Trophoblast cell (in vitro differentiated cells and primary cell): ENCODE measurements around the gene PLEKHH1.

ENCODE experiments used
- DNase-seq, 2 donors: peaks; one replicate each; pipeline ENCODE4 v3.0.0-alpha.2; 2016
- H2AFZ ChIP-seq: 2 replicates; pipeline ENCODE4 v1.6.1; 2013; ENCODE audit warnings: low read length, moderate library complexity, mild to moderate bottlenecking; ENCODE audit not compliant: insufficient read depth, poor library complexity
- H2AK5ac ChIP-seq: 2 replicates; pipeline ENCODE4 v1.6.1; 2013; ENCODE audit warnings: mild to moderate bottlenecking, low read length
- H2BK120ac ChIP-seq: 2 replicates; pipeline ENCODE4 v1.6.1; 2013; ENCODE audit warnings: low read length, mild to moderate bottlenecking, moderate library complexity; ENCODE audit not compliant: insufficient read depth, poor library complexity
- H2BK12ac ChIP-seq: 2 replicates; pipeline ENCODE4 v1.6.1; 2013; ENCODE audit warnings: mild to moderate bottlenecking, low read length, moderate library complexity
- H2BK5ac ChIP-seq: 2 replicates; pipeline ENCODE4 v1.6.1; 2013; ENCODE audit warnings: low read length, low read depth, moderate library complexity, mild to moderate bottlenecking; ENCODE audit not compliant: poor library complexity
- H3K14ac ChIP-seq: 2 replicates; pipeline ENCODE4 v1.6.1; 2013; ENCODE audit warnings: mild to moderate bottlenecking, low read length
- H3K18ac ChIP-seq: 2 replicates; pipeline ENCODE4 v1.6.1; 2013; ENCODE audit warnings: mild to moderate bottlenecking, low read length
- H3K23ac ChIP-seq: 2 replicates; pipeline ENCODE4 v1.6.1; 2013; ENCODE audit warnings: low read length
- H3K27ac ChIP-seq: 2 replicates; pipeline ENCODE4 v1.5.1; 2013; ENCODE audit warnings: low read depth, mild to moderate bottlenecking, inconsistent platforms, low read length, moderate library complexity
- H3K27me3 ChIP-seq: 2 replicates; pipeline ENCODE4 v1.6.1; 2013; ENCODE audit warnings: inconsistent platforms, mild to moderate bottlenecking, low read length, moderate library complexity; ENCODE audit not compliant: insufficient read depth
- H3K36me3 ChIP-seq, 2 experiments: 1 replicate in 1 of 2; 2 replicates in 1 of 2; pipeline ENCODE4 v1.6.1; 2013; ENCODE audit warnings: low read length in 2 of 2, mild to moderate bottlenecking in 2 of 2, moderate library complexity in 1 of 2; ENCODE audit not compliant: insufficient read depth in 2 of 2, control insufficient read depth in 1 of 2
- H3K4ac ChIP-seq: 2 replicates; pipeline ENCODE4 v1.6.1; 2013; ENCODE audit warnings: low read depth, mild to moderate bottlenecking, low read length, moderate library complexity
- H3K4me1 ChIP-seq, 2 experiments: 1 replicate in 1 of 2; 2 replicates in 1 of 2; pipeline ENCODE4 v1.6.1; 2013; ENCODE audit warnings: low read length in 2 of 2, mild to moderate bottlenecking in 2 of 2, moderate library complexity in 1 of 2; ENCODE audit not compliant: insufficient read depth in 2 of 2, control insufficient read depth in 1 of 2
- H3K4me2 ChIP-seq: 2 replicates; pipeline ENCODE4 v1.6.1; 2013; ENCODE audit warnings: inconsistent platforms, mild to moderate bottlenecking, low read length, moderate library complexity
- H3K4me3 ChIP-seq: 2 replicates; pipeline ENCODE4 v1.5.1; 2013; ENCODE audit warnings: mild to moderate bottlenecking, low read depth, low read length, inconsistent platforms
- H3K79me1 ChIP-seq: one replicate; pipeline ENCODE4 v1.6.1; 2013; ENCODE audit warnings: low read length
- H3K79me2 ChIP-seq: 2 replicates; pipeline ENCODE4 v1.6.1; 2013; ENCODE audit warnings: low read length, mild to moderate bottlenecking; ENCODE audit not compliant: control insufficient read depth, insufficient read depth, poor library complexity
- H3K9ac ChIP-seq: 2 replicates; pipeline ENCODE4 v1.6.1; 2013; ENCODE audit warnings: mild to moderate bottlenecking, low read length
- H3K9me3 ChIP-seq: 2 replicates; pipeline ENCODE4 v1.6.1; 2013; ENCODE audit warnings: low read depth, mild to moderate bottlenecking, control low read depth, inconsistent platforms, low read length; ENCODE audit not compliant: insufficient read depth
- H4K12ac ChIP-seq: 2 replicates; pipeline ENCODE4 v1.6.1; 2013; ENCODE audit warnings: low read depth, mild to moderate bottlenecking, low read length, moderate library complexity
- H4K8ac ChIP-seq: 2 replicates; pipeline ENCODE4 v1.6.1; 2013; ENCODE audit warnings: low read depth, mild to moderate bottlenecking, low read length, moderate library complexity
- H4K91ac ChIP-seq: one replicate; pipeline ENCODE4 v1.6.1; 2013; ENCODE audit warnings: low read depth, mild to moderate bottlenecking, low read length, moderate library complexity
- WGBS: extraction: QIAGEN DNeasy Blood & Tissue Kit; methylation state at CpG from one replicate; pipeline ENCODE4 v1.1.7; 2013; ENCODE audit warnings: missing lambda C conversion rate; ENCODE audit not compliant: insufficient read length, insufficient coverage; ENCODE audit errors: extremely low coverage; 5-methylcytosine and 5-hydroxymethylcytosine counted together

Gene PLEKHH1

GRCh38 chr14:67497216-67497615 is 35.9 kb upstream of the PLEKHH1 start:
- no peak overlapping the region for H2AK5ac ChIP-seq
- no peaks in the 10 kb centered on the region for H3K79me1 ChIP-seq
- no peak overlapping the region for H2BK120ac ChIP-seq
- no peak overlapping the region for H3K23ac ChIP-seq
- no peak overlapping the region for H4K91ac ChIP-seq
- no peaks in the 10 kb centered on the region for H3K79me2 ChIP-seq
- H3K9me3 ChIP-seq: peaks cover 16% of the 10 kb centered on the region
- WGBS: no CpG with 5 or more reads among the region's 13 CpGs
- no peak overlapping the region for H3K14ac ChIP-seq
- no peak overlapping the region for H3K18ac ChIP-seq
- no peak overlapping the region for H3K27ac ChIP-seq
- H3K4ac ChIP-seq: no peak overlapping the region
- peak overlapping the region; percentile 51 for H3K4me3 ChIP-seq
- no peaks in the 10 kb centered on the region for H3K4me1 ChIP-seq
- no peaks in the 10 kb centered on the region for H3K36me3 ChIP-seq
- H2AFZ ChIP-seq: no peak overlapping the region
- no peak overlapping the region for H4K12ac ChIP-seq
- no peak overlapping the region for H3K9ac ChIP-seq
- no peak overlapping the region for H2BK5ac ChIP-seq
- no peak overlapping the region for H3K4me2 ChIP-seq
- no peak overlapping the region for H2BK12ac ChIP-seq
- H4K8ac ChIP-seq: no peak overlapping the region
- peak; percentile 94 to 95 for DNase-seq
- no peaks in the 10 kb centered on the region for H3K27me3 ChIP-seq

GRCh38 chr14:67497716-67498115 is 35.4 kb upstream of the PLEKHH1 start:
- Histone ChIP-seq H3K4ac (no peak overlapping the region), H3K4me3 (no peak overlapping the region), H2AFZ (no peak overlapping the region), H2AK5ac (no peak overlapping the region), H3K4me1 (no peaks in the 10 kb centered on the region), H2BK120ac (no peak overlapping the region), H4K91ac (no peak overlapping the region), H3K9me3 (peaks cover 13% of the 10 kb centered on the region), H3K14ac (no peak overlapping the region), H3K23ac (no peak overlapping the region), H3K18ac (no peak overlapping the region), H3K4me2 (no peak overlapping the region), H3K36me3 (no peaks in the 10 kb centered on the region), H2BK5ac (no peak overlapping the region), H4K8ac (no peak overlapping the region), H3K79me1 (no peaks in the 10 kb centered on the region), H4K12ac (no peak overlapping the region), H3K9ac (no peak overlapping the region), H3K27me3 (no peaks in the 10 kb centered on the region), H2BK12ac (no peak overlapping the region), H3K27ac (no peak overlapping the region), H3K79me2 (no peaks in the 10 kb centered on the region)
- no CpG with 5 or more reads among the region's 4 CpGs for WGBS
- peak in 1 of 2 donors; percentile 15 for DNase-seq

GRCh38 chr14:67500981-67501380 is 32.1 kb upstream of the PLEKHH1 start:
- H3K79me1 ChIP-seq: no peaks in the 10 kb centered on the region
- no peaks in the 10 kb centered on the region for H3K36me3 ChIP-seq
- no peak overlapping the region for H2AFZ ChIP-seq
- H3K27me3 ChIP-seq: no peaks in the 10 kb centered on the region
- no peak overlapping the region for H3K18ac ChIP-seq
- H3K4me3 ChIP-seq: no peak overlapping the region
- H3K4me2 ChIP-seq: no peak overlapping the region
- H3K9ac ChIP-seq: no peak overlapping the region
- H3K9me3 ChIP-seq: no peaks in the 10 kb centered on the region
- no peak overlapping the region for H3K4ac ChIP-seq
- no peak overlapping the region for H4K8ac ChIP-seq
- H3K14ac ChIP-seq: no peak overlapping the region
- no peak overlapping the region for H2BK12ac ChIP-seq
- H2BK120ac ChIP-seq: no peak overlapping the region
- no peak overlapping the region for H4K91ac ChIP-seq
- H3K79me2 ChIP-seq: no peaks in the 10 kb centered on the region
- H3K27ac ChIP-seq: no peak overlapping the region
- no peaks in the 10 kb centered on the region for H3K4me1 ChIP-seq
- H4K12ac ChIP-seq: no peak overlapping the region
- no CpG with 5 or more reads among the region's 3 CpGs for WGBS
- no peak overlapping the region for H2AK5ac ChIP-seq
- H2BK5ac ChIP-seq: no peak overlapping the region
- no peak overlapping the region for H3K23ac ChIP-seq
- peak; percentile 70 to 83 for DNase-seq

GRCh38 chr14:67501670-67502069 is 31.4 kb upstream of the PLEKHH1 start:
- peak in 1 of 2 donors; percentile 14 for DNase-seq
- H2AK5ac ChIP-seq: no peak overlapping the region
- H3K9ac ChIP-seq: no peak overlapping the region
- no peak overlapping the region for H4K91ac ChIP-seq
- no peak overlapping the region for H2BK120ac ChIP-seq
- no peak overlapping the region for H4K12ac ChIP-seq
- no peak overlapping the region for H2BK5ac ChIP-seq
- no peak overlapping the region for H3K4ac ChIP-seq
- H3K18ac ChIP-seq: no peak overlapping the region
- no peaks in the 10 kb centered on the region for H3K9me3 ChIP-seq
- no peak overlapping the region for H3K14ac ChIP-seq
- no peak overlapping the region for H2BK12ac ChIP-seq
- H2AFZ ChIP-seq: no peak overlapping the region
- H3K27ac ChIP-seq: no peak overlapping the region
- no peak overlapping the region for H3K4me3 ChIP-seq
- no CpG with 5 or more reads among the region's 4 CpGs for WGBS
- no peak overlapping the region for H3K23ac ChIP-seq
- no peaks in the 10 kb centered on the region for H3K36me3 ChIP-seq
- H3K27me3 ChIP-seq: no peaks in the 10 kb centered on the region
- H3K4me2 ChIP-seq: no peak overlapping the region
- no peaks in the 10 kb centered on the region for H3K79me2 ChIP-seq
- H3K4me1 ChIP-seq: no peaks in the 10 kb centered on the region
- no peaks in the 10 kb centered on the region for H3K79me1 ChIP-seq
- no peak overlapping the region for H4K8ac ChIP-seq
